ENCODE measurements around the gene AGBL2. TPM values are rescaled to one million over a fixed set of nuclear protein-coding genes. Genes with fewer than 3 reads are reported as not detected.

The AGBL2 gene
- polyA plus RNA-seq, 1 donor from 2014 or later, result not detected

DNA sequence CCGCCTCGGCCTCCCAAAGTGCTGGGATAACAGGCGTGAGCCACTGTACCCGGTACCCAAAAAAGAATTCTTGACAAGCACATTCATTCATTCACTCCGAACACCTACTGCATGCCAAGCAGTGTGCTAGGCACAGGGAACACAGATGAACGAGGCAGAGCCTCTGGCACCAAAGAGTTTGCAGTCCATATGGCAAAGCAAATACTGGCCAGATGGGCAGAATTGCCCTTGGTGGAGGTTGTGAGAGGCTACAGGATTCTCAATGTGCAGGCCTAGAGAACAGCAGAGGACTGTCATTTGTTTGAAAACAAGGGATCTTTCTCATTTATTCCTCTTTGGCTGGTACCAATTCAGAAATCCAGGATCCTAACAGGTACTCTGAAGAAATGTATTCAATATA lies 45.3 kb downstream of the AGBL2 start:
- H3K4me2 ChIP-seq (ENCODE audit: low read length), result no peak overlapping the region
- no peak for TF ChIP-seq EP300 (conservative IDR thresholded peaks at IDR 0.05; ENCODE audit: poor library complexity, severe bottlenecking)
- TF ChIP-seq TAF1 (IDR thresholded peaks at IDR 0.05; ENCODE audit: low read depth), result no peak
- TF ChIP-seq REST (IDR thresholded peaks at IDR 0.05; ENCODE audit: borderline replicate concordance), result no peak
- no peaks in the 10 kb centered on the region for H3K9me2 ChIP-seq (ENCODE audit: insufficient read depth, low read length)
- H3K79me2 ChIP-seq (replicated peaks; ENCODE audit: insufficient read depth, low read length), result no peaks in the 10 kb centered on the region
- no peak overlapping the region for H2AFZ ChIP-seq (ENCODE audit: low read depth, low read length)
- no peaks in the 10 kb centered on the region for H4K20me1 ChIP-seq (ENCODE audit: insufficient read depth)
- no peak overlapping the region for H3K9ac ChIP-seq (ENCODE audit: low read length)
- no peaks in the 10 kb centered on the region for H3K9me3 ChIP-seq (ENCODE audit: low read length)
- no peaks in the 10 kb centered on the region for H3K36me3 ChIP-seq (ENCODE audit: insufficient read depth, low read length)
- no peak overlapping the region for H3K4me3 ChIP-seq (ENCODE audit: low read length)
- H3F3A ChIP-seq (ENCODE audit: insufficient read depth, low read length, poor library complexity, severe bottlenecking), result no peaks in the 10 kb centered on the region
- H3K27ac ChIP-seq (ENCODE audit: low read length), result no peak overlapping the region
- no peaks in the 10 kb centered on the region for H3K27me3 ChIP-seq (ENCODE audit: insufficient read depth, low read depth, low read length)

GRCh38 chr11:47668665-47669064 lies 46.5 kb downstream of the AGBL2 start:
- no peaks in the 10 kb centered on the region for H3K79me2 ChIP-seq (replicated peaks; ENCODE audit: insufficient read depth, low read length)
- H3K9me3 ChIP-seq (ENCODE audit: low read length), result no peaks in the 10 kb centered on the region
- H3K9ac ChIP-seq (ENCODE audit: low read length), result no peak overlapping the region
- no peak overlapping the region for H2AFZ ChIP-seq (ENCODE audit: low read depth, low read length)
- no peak overlapping the region for H3K27ac ChIP-seq (ENCODE audit: low read length)
- no peaks in the 10 kb centered on the region for H4K20me1 ChIP-seq (ENCODE audit: insufficient read depth)
- H3K4me2 ChIP-seq (ENCODE audit: low read length), result no peak overlapping the region
- H3K36me3 ChIP-seq (ENCODE audit: insufficient read depth, low read length), result no peaks in the 10 kb centered on the region
- no peaks in the 10 kb centered on the region for H3F3A ChIP-seq (ENCODE audit: insufficient read depth, low read length, poor library complexity, severe bottlenecking)
- H3K27me3 ChIP-seq (ENCODE audit: insufficient read depth, low read depth, low read length), result no peaks in the 10 kb centered on the region
- no peak for TF ChIP-seq MXI1 (conservative IDR thresholded peaks at IDR 0.05; ENCODE audit: poor library complexity, severe bottlenecking)
- no peak for TF ChIP-seq RAD21 (conservative IDR thresholded peaks at IDR 0.05)
- TF ChIP-seq EZH2 (IDR thresholded peaks at IDR 0.05; ENCODE audit: borderline replicate concordance, insufficient read depth, low read length, poor library complexity, severe bottlenecking), result no peak
- no peak for TF ChIP-seq POLR2AphosphoS5 (IDR thresholded peaks at IDR 0.05)
- TF ChIP-seq, protein P1, sequence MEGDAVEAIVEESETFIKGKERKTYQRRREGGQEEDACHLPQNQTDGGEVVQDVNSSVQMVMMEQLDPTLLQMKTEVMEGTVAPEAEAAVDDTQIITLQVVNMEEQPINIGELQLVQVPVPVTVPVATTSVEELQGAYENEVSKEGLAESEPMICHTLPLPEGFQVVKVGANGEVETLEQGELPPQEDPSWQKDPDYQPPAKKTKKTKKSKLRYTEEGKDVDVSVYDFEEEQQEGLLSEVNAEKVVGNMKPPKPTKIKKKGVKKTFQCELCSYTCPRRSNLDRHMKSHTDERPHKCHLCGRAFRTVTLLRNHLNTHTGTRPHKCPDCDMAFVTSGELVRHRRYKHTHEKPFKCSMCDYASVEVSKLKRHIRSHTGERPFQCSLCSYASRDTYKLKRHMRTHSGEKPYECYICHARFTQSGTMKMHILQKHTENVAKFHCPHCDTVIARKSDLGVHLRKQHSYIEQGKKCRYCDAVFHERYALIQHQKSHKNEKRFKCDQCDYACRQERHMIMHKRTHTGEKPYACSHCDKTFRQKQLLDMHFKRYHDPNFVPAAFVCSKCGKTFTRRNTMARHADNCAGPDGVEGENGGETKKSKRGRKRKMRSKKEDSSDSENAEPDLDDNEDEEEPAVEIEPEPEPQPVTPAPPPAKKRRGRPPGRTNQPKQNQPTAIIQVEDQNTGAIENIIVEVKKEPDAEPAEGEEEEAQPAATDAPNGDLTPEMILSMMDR (IDR thresholded peaks at IDR 0.05; ENCODE audit: poor library complexity, severe bottlenecking), result no peak
- no peak for TF ChIP-seq EP300 (conservative IDR thresholded peaks at IDR 0.05; ENCODE audit: poor library complexity, severe bottlenecking)
- TF ChIP-seq REST (IDR thresholded peaks at IDR 0.05; ENCODE audit: borderline replicate concordance), result no peak
- TF ChIP-seq SMC3 (conservative IDR thresholded peaks at IDR 0.05; ENCODE audit: poor library complexity), result no peak
- TF ChIP-seq TAF1 (IDR thresholded peaks at IDR 0.05; ENCODE audit: low read depth), result no peak
- no peak overlapping the region for H3K4me3 ChIP-seq (ENCODE audit: low read length)
- H3K9me2 ChIP-seq (ENCODE audit: insufficient read depth, low read length), result no peaks in the 10 kb centered on the region
